Upper lobe of right lung (tissue), 1 donor: ENCODE data around the gene NAT9. TPM values are rescaled to one million over a fixed set of nuclear protein-coding genes. Genes with fewer than 3 reads are reported as not detected.

ENCODE experiments used
- ATAC-seq: fragments of 200-7000 bp; cut with Tn5 transposase; one replicate; pipeline ENCODE4 v1.9.1; 2020; ENCODE audit warnings: mild to moderate bottlenecking, moderate library complexity
- DNase-seq: peaks from one replicate; pipeline ENCODE4 v3.0.0-alpha.2; 2020
- H3K27ac ChIP-seq: fragments of 200-600 bp; one replicate; pipeline ENCODE4 v1.8.0; 2022
- H3K27me3 ChIP-seq: fragments of 200-600 bp; one replicate; pipeline ENCODE4 v1.8.0; 2022; ENCODE audit warnings: mild to moderate bottlenecking
- H3K36me3 ChIP-seq: fragments of 200-600 bp; one replicate; pipeline ENCODE4 v1.8.0; 2022
- H3K4me1 ChIP-seq: fragments of 200-600 bp; one replicate; pipeline ENCODE4 v1.8.0; 2022
- H3K4me3 ChIP-seq: fragments of 200-600 bp; one replicate; pipeline ENCODE4 v1.8.0; 2022; ENCODE audit warnings: mild to moderate bottlenecking
- H3K9me3 ChIP-seq: fragments of 200-600 bp; one replicate; pipeline ENCODE4 v1.8.0; 2022
- CTCF ChIP-seq: fragments of 200-600 bp; IDR thresholded peaks from one replicate; pipeline ENCODE4 v1.8.0; 2022; ENCODE audit warnings: antibody characterized with exemption
- intact Hi-C: fragments of 100-400 bp; cut with DNase I; formaldehyde crosslinking; loops from one replicate; pipeline ENCODE4 v1.11.0; 2022
- total RNA-seq: library from RNA; stranded (reverse); fragmentation: NEBNext Ultra II Directional; extraction: Animal tissue kit (Norgen Biotek cat#: 25700); gene quantifications from one replicate; pipeline ENCODE4 v1.2.1, GENCODE V29; 2021
- donor health status: DM: no; HTN: yes; CAD: no; lungs with severe emphysema.

Gene NAT9
- total RNA-seq, 1 donor from 2014 or later: 40.8 TPM

- H3K27me3 ChIP-seq: no peaks in the 10 kb centered on the region
- ATAC-seq (no peak), DNase-seq (no peak)
- TF ChIP-seq CTCF: no peak
- H3K4me1 ChIP-seq: no peaks in the 10 kb centered on the region
- H3K9me3 ChIP-seq: no peaks in the 10 kb centered on the region
- H3K27ac ChIP-seq: no peak overlapping the region
- intact Hi-C loops: no loop called here
- H3K4me3 ChIP-seq: no peak overlapping the region
- H3K36me3 ChIP-seq: peaks cover 15% of the 10 kb centered on the region
Measured at GRCh38 chr17:74821655-74822334, 45.6 kb upstream of the NAT9 start.

GRCh38 chr17:74819801-74820436, 43.8 kb upstream of the NAT9 start:
- intact Hi-C loops: no loop called here
- no peaks in the 10 kb centered on the region for H3K27me3 ChIP-seq
- ATAC-seq: no peak
- H3K27ac ChIP-seq: no peak overlapping the region
- DNase-seq: no peak
- no peak for TF ChIP-seq CTCF
- peaks cover 15% of the 10 kb centered on the region for H3K36me3 ChIP-seq
- H3K4me1 ChIP-seq: no peaks in the 10 kb centered on the region
- no peaks in the 10 kb centered on the region for H3K9me3 ChIP-seq
- H3K4me3 ChIP-seq: no peak overlapping the region

- intact Hi-C loops: no loop called here
- no peak for TF ChIP-seq CTCF
- H3K27ac ChIP-seq: no peak overlapping the region
- H3K9me3 ChIP-seq: no peaks in the 10 kb centered on the region
- no peaks in the 10 kb centered on the region for H3K27me3 ChIP-seq
- peaks cover 15% of the 10 kb centered on the region for H3K36me3 ChIP-seq
- ATAC-seq (no peak), DNase-seq (no peak)
- no peak overlapping the region for H3K4me3 ChIP-seq
- H3K4me1 ChIP-seq: peaks cover 6% of the 10 kb centered on the region
Measured at GRCh38 chr17:74818291-74818938, 42.3 kb upstream of the NAT9 start.

GRCh38 chr17:74816905-74817620, 40.9 kb upstream of the NAT9 start:
- H3K36me3 ChIP-seq: peaks cover 15% of the 10 kb centered on the region
- no peak for ATAC-seq
- intact Hi-C loops: no loop called here
- H3K9me3 ChIP-seq: no peaks in the 10 kb centered on the region
- no peak overlapping the region for H3K4me3 ChIP-seq
- H3K4me1 ChIP-seq: peaks cover 19% of the 10 kb centered on the region
- H3K27ac ChIP-seq: no peak overlapping the region
- no peaks in the 10 kb centered on the region for H3K27me3 ChIP-seq
- TF ChIP-seq CTCF: no peak
- no peak for DNase-seq

- H3K4me3 ChIP-seq: no peak overlapping the region
- H3K9me3 ChIP-seq: no peaks in the 10 kb centered on the region
- no peak overlapping the region for H3K27ac ChIP-seq
- peak; percentile 44 for ATAC-seq
- intact Hi-C loops: no loop called here
- DNase-seq: no peak
- H3K36me3 ChIP-seq: peaks cover 15% of the 10 kb centered on the region
- H3K4me1 ChIP-seq: peaks cover 19% of the 10 kb centered on the region
- H3K27me3 ChIP-seq: no peaks in the 10 kb centered on the region
- no peak for TF ChIP-seq CTCF
Measured at GRCh38 chr17:74815550-74816370, 39.6 kb upstream of the NAT9 start.
